WTC11 (cell line): ENCODE results near the gene YIPF5. TPM values are rescaled to one million over a fixed set of nuclear protein-coding genes. Genes with fewer than 3 reads are reported as not detected.

ENCODE experiments used
- ATAC-seq: fragments of 200-7000 bp; cut with Tn5 transposase; 2 replicates; pipeline ENCODE4 v1.10.0; 2021; ENCODE audit warnings: mild to moderate bottlenecking, moderate library complexity
- CTCF ChIA-PET: fragments of 300-600 bp; sonication (Branson Sonifier 250); formaldehyde crosslinking; loops from one replicate; lab custom pipeline; 2021; ENCODE audit warnings: antibody characterized with exemption; lab: Charles Lee
- POLR2A ChIA-PET: fragments of 350-600 bp; sonication (Branson Sonifier 250); formaldehyde crosslinking; loops from one replicate; lab custom pipeline; 2021; ENCODE audit warnings: antibody characterized with exemption; lab: Charles Lee
- DNase-seq: peaks from one replicate; pipeline ENCODE4 v3.0.0; 2021; ENCODE audit warnings: low spot score
- H3K27ac Mint-ChIP-seq: 2 replicates; pipeline ENCODE4 v1.8.0; 2021; ENCODE audit warnings: mixed read lengths
- H3K27me3 Mint-ChIP-seq: 2 replicates; pipeline ENCODE4 v1.8.0; 2021; ENCODE audit warnings: low read depth, mild to moderate bottlenecking, moderate library complexity, mixed read lengths
- H3K36me3 Mint-ChIP-seq: 2 replicates; pipeline ENCODE4 v1.8.0; 2021; ENCODE audit warnings: mixed read lengths
- H3K4me1 Mint-ChIP-seq: 2 replicates; pipeline ENCODE4 v1.8.0; 2022; ENCODE audit warnings: mixed read lengths
- H3K4me3 Mint-ChIP-seq: 2 replicates; pipeline ENCODE4 v1.8.0; 2021; ENCODE audit warnings: mild to moderate bottlenecking, moderate library complexity, mixed read lengths
- H3K9me3 Mint-ChIP-seq: 2 replicates; pipeline ENCODE4 v1.8.0; 2021; ENCODE audit warnings: mixed read lengths
- AR ChIP-seq: fragments of 250-450 bp; sonication (Bioruptor Pico); IDR thresholded peaks from 2 replicates; pipeline ENCODE4 v1.9.0; 2021; ENCODE audit warnings: mild to moderate bottlenecking
- ATF1 ChIP-seq: sonication (generic); formaldehyde crosslinking; IDR thresholded peaks from 2 replicates; pipeline ENCODE4 v1.8.1; 2023; ENCODE audit warnings: mild to moderate bottlenecking, moderate library complexity, missing genetic modification reagents
- ATF3 ChIP-seq: sonication (generic); formaldehyde crosslinking; conservative IDR thresholded peaks from 2 replicates; pipeline ENCODE4 v1.8.1; 2022; ENCODE audit warnings: mild to moderate bottlenecking, missing genetic modification reagents
- ATF6 ChIP-seq: sonication (generic); formaldehyde crosslinking; IDR thresholded peaks from 2 replicates; pipeline ENCODE4 v1.8.1; 2023; ENCODE audit warnings: mild to moderate bottlenecking, missing genetic modification reagents
- ELF4 ChIP-seq: sonication (generic); formaldehyde crosslinking; IDR thresholded peaks from 2 replicates; pipeline ENCODE4 v1.8.1; 2022; ENCODE audit warnings: low read depth, mild to moderate bottlenecking, moderate library complexity, missing genetic modification reagents
- KAT7 ChIP-seq: sonication (generic); formaldehyde crosslinking; IDR thresholded peaks from 2 replicates; pipeline ENCODE4 v1.8.1; 2023; ENCODE audit warnings: missing genetic modification reagents, mild to moderate bottlenecking, borderline replicate concordance
- NFYB ChIP-seq: sonication (generic); formaldehyde crosslinking; conservative IDR thresholded peaks from 2 replicates; pipeline ENCODE4 v1.8.0; 2022; ENCODE audit warnings: low read depth, missing genetic modification reagents
- SP1 ChIP-seq: sonication (generic); formaldehyde crosslinking; conservative IDR thresholded peaks from 2 replicates; pipeline ENCODE4 v1.8.1; 2022; ENCODE audit warnings: missing genetic modification reagents
- STAT6 ChIP-seq: sonication (generic); formaldehyde crosslinking; conservative IDR thresholded peaks from 2 replicates; pipeline ENCODE4 v1.8.1; 2023; ENCODE audit warnings: mild to moderate bottlenecking, low read depth, missing genetic modification reagents, moderate library complexity
- TEAD1 ChIP-seq: sonication (generic); formaldehyde crosslinking; IDR thresholded peaks from 2 replicates; pipeline ENCODE4 v1.8.0; 2022; ENCODE audit warnings: mild to moderate bottlenecking, missing genetic modification reagents
- ZBTB21 ChIP-seq: sonication (generic); formaldehyde crosslinking; IDR thresholded peaks from 2 replicates; pipeline ENCODE4 v1.8.1; 2023; ENCODE audit warnings: mild to moderate bottlenecking, missing genetic modification reagents, borderline replicate concordance
- ZNF416 ChIP-seq: fragments of 250-450 bp; sonication (Bioruptor Pico); IDR thresholded peaks from 2 replicates; pipeline ENCODE4 v1.9.0; 2021; ENCODE audit warnings: mild to moderate bottlenecking, inconsistent platforms
- ZSCAN18 ChIP-seq: fragments of 250-450 bp; sonication (Bioruptor Pico); IDR thresholded peaks from 2 replicates; pipeline ENCODE4 v2.1.2; 2022; ENCODE audit warnings: mild to moderate bottlenecking, moderate library complexity
- total RNA-seq: library from RNA; stranded (reverse); gene quantifications from 3 replicates; pipeline ENCODE4 v1.2.3, GENCODE V29; 2021

The YIPF5 gene
- total RNA-seq, 1 experiment from 2014 or later, result 39.2 TPM

- CTCF ChIA-PET, result interaction anchor here (0.5 to 1.2 kb wide), 3 partner anchors 20 to 373 kb away, joined by 3 read pairs; no protein-coding TSS in a partner anchor
- Mint-ChIP-seq H3K9me3 (peaks cover 12% of the 10 kb centered on the region), H3K27me3 (no peaks in the 10 kb centered on the region), H3K27ac (no peak overlapping the region), H3K36me3 (no peaks in the 10 kb centered on the region), H3K4me3 (no peak overlapping the region), H3K4me1 (peaks cover 16% of the 10 kb centered on the region)
- no peak for ATAC-seq
- TF ChIP-seq ATF1 (CRISPR knock-in tag) (no peak), ZBTB21 (CRISPR knock-in tag) (no peak), AR (no peak), ZSCAN18 (CRISPR knock-in tag) (no peak), ELF4 (CRISPR knock-in tag) (no peak), ZNF416 (no peak), NFYB (CRISPR knock-in tag) (no peak), KAT7 (CRISPR knock-in tag) (no peak), ATF3 (CRISPR knock-in tag) (no peak)
- TF ChIP-seq, all 79 proteins: peak for 0
- no peak for DNase-seq
- POLR2A ChIA-PET, result no interaction called here
Measured at GRCh38 chr5:144122641-144123040, 47.8 kb downstream of the YIPF5 start.

- Mint-ChIP-seq H3K27ac (no peak overlapping the region), H3K4me1 (peaks cover 16% of the 10 kb centered on the region), H3K4me3 (no peak overlapping the region), H3K9me3 (peaks cover 12% of the 10 kb centered on the region), H3K27me3 (no peaks in the 10 kb centered on the region), H3K36me3 (no peaks in the 10 kb centered on the region)
- DNase-seq, result no peak
- TF ChIP-seq ZBTB21 (CRISPR knock-in tag) (no peak), SP1 (CRISPR knock-in tag) (no peak), ATF6 (CRISPR knock-in tag) (no peak), TEAD1 (CRISPR knock-in tag) (no peak), ELF4 (CRISPR knock-in tag) (no peak), STAT6 (CRISPR knock-in tag) (no peak)
- ChIA-PET CTCF (interaction anchor here (0.8 to 1.2 kb wide), 2 partner anchors 20 to 154 kb away, joined by 3 to 4 read pairs (median 3); no protein-coding TSS in a partner anchor), POLR2A (no interaction called here)
- ATAC-seq, result no peak
Measured at GRCh38 chr5:144122081-144122480, 48.4 kb downstream of the YIPF5 start.
